Measurements from ENCODE around the gene TCF19. TPM values are rescaled to one million over a fixed set of nuclear protein-coding genes. Genes with fewer than 3 reads are reported as not detected.
A peak's percentile ranks its signal among the peaks of the same experiment; 100 is the strongest.
"Not testable (repeated sequence)": the region's sequence is repeated elsewhere in the genome, so short reads cannot be mapped to it uniquely, and the experiment has no call there.

The TCF19 gene
- total and polyA plus RNA-seq, 5 donors from 2014 or later = 8.3 to 13.3 (median 10.9) TPM

- Mint-ChIP-seq H3K4me3 (peak within 1 kb of the TSS; percentile 86 to 96 (median 94)), H3K27ac (peak within 1 kb of the TSS; percentile 90 to 94 (median 91)), H3K4me1 (peaks cover 8 to 36% (median 14%) of the 10 kb centered on the region in 4 donors), H3K36me3 (peaks cover 4% of the 10 kb centered on the region), H3K9me3 (no peaks in the 10 kb centered on the region), H3K27me3 (no peaks in the 10 kb centered on the region)
- Histone ChIP-seq H3K4me3 (ENCODE audit: low read depth, low read length) (peak within 1 kb of the TSS; percentile 78), H3K4me1 (ENCODE audit: control insufficient read depth, insufficient read depth, low read length, poor library complexity, severe bottlenecking) (peaks cover 24% of the 10 kb centered on the region), H3K9me3 (ENCODE audit: control insufficient read depth in 2 of 2, low read length in 2 of 2) (no peaks in the 10 kb centered on the region), H3K27ac (ENCODE audit: insufficient read depth, low read length, poor library complexity, severe bottlenecking) (peak within 1 kb of the TSS; percentile 82), H3K27me3 (ENCODE audit: control insufficient read depth, insufficient read depth, low read length) (no peaks in the 10 kb centered on the region), H3K36me3 (ENCODE audit: control insufficient read depth, insufficient read depth, low read length) (no peaks in the 10 kb centered on the region)
- DNase-seq = no peak
- no peak for ATAC-seq (ENCODE audit: low read depth in 2 of 2)
These were observed 763 bp upstream of the TCF19 start, which contains the start of gene CCHCR1 for GRCh38 chr6:31157513-31158139. Gene CCHCR1 (minus strand): TSS chr6:31157802. CDS start chr6:31157600, 202 bp downstream.

- Mint-ChIP-seq H3K36me3 (peaks cover 4% of the 10 kb centered on the region), H3K27me3 (no peaks in the 10 kb centered on the region), H3K4me3 (peak overlapping the region; percentile 86 to 96 (median 94)), H3K9me3 (no peaks in the 10 kb centered on the region), H3K27ac (peak overlapping the region; percentile 79 to 91 (median 90)), H3K4me1 (peaks cover 8 to 36% (median 21%) of the 10 kb centered on the region in 4 donors)
- no peak for ATAC-seq (ENCODE audit: low read depth in 2 of 2)
- peak overlapping the region; percentile 82 for H3K27ac ChIP-seq (ENCODE audit: insufficient read depth, low read length, poor library complexity, severe bottlenecking)
- H3K4me1 ChIP-seq (ENCODE audit: control insufficient read depth, insufficient read depth, low read length, poor library complexity, severe bottlenecking) = peaks cover 24% of the 10 kb centered on the region
- H3K4me3 ChIP-seq (ENCODE audit: low read depth, low read length) = peak overlapping the region; percentile 77
- peak; percentile 29 to 58 (median 31) for DNase-seq
- H3K27me3 ChIP-seq (ENCODE audit: control insufficient read depth, insufficient read depth, low read length) = no peaks in the 10 kb centered on the region
- no peaks in the 10 kb centered on the region for H3K9me3 ChIP-seq (ENCODE audit: control insufficient read depth in 2 of 2, low read length in 2 of 2)
- no peaks in the 10 kb centered on the region for H3K36me3 ChIP-seq (ENCODE audit: control insufficient read depth, insufficient read depth, low read length)
These were observed 770 bp downstream of the TCF19 start for GRCh38 chr6:31158863-31159855.

GRCh38 chr6:31161216-31162126 lies 3.1 kb downstream of the TCF19 start:
- H3K36me3 ChIP-seq (ENCODE audit: control insufficient read depth, insufficient read depth, low read length) = no peaks in the 10 kb centered on the region
- no peaks in the 10 kb centered on the region for H3K27me3 ChIP-seq (ENCODE audit: control insufficient read depth, insufficient read depth, low read length)
- Mint-ChIP-seq H3K9me3 (no peaks in the 10 kb centered on the region), H3K4me3 (peak overlapping the region in 2 of 4 donors; percentile 62 to 82), H3K27me3 (no peaks in the 10 kb centered on the region), H3K27ac (peak overlapping the region in 1 of 3 donors; percentile 31), H3K4me1 (peaks cover 8 to 46% (median 22%) of the 10 kb centered on the region in 4 donors), H3K36me3 (no peaks in the 10 kb centered on the region)
- peaks cover 29% of the 10 kb centered on the region for H3K4me1 ChIP-seq (ENCODE audit: control insufficient read depth, insufficient read depth, low read length, poor library complexity, severe bottlenecking)
- ATAC-seq (ENCODE audit: low read depth in 2 of 2) = no peak
- no peak overlapping the region for H3K4me3 ChIP-seq (ENCODE audit: low read depth, low read length)
- no peaks in the 10 kb centered on the region for H3K9me3 ChIP-seq (ENCODE audit: control insufficient read depth in 2 of 2, low read length in 2 of 2)
- no peak overlapping the region for H3K27ac ChIP-seq (ENCODE audit: insufficient read depth, low read length, poor library complexity, severe bottlenecking)
- no peak for DNase-seq

DNA sequence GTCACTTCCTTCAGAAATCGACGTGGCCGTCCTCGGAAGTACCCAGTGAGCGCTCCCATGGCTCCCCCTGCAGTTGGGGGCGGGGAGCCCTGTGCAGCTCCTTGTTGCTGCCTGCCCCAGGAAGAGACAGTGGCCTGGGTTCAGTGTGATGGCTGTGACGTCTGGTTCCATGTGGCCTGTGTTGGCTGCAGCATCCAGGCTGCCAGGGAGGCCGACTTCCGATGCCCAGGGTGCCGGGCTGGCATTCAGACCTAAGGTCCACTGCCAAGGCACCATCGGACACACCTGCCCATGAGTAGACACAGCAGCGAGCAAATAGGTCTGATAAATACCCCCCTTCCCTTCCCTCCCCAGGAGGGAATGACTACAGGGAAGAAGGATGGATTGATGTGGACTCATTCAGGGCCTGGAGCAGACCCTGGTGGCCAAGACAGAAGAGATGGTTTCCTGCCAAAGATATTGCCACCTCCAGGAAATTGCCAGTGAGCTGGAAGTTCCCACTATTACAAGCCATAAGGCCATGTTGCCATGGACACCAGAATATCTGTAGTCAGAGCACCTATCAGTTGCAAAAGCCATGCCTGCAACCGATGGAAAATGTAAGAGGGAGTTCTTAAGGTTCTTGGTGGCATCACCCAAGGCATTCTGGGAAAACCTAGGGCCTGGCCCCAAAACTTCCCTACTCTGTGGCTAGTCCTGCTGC lies 4.2 kb downstream of the TCF19 start:
- H3K27ac Mint-ChIP-seq = peak overlapping the region in 1 of 3 donors; percentile 17
- no peaks in the 10 kb centered on the region for H3K36me3 ChIP-seq (ENCODE audit: control insufficient read depth, insufficient read depth, low read length)
- no peaks in the 10 kb centered on the region for H3K9me3 Mint-ChIP-seq
- no peak for ATAC-seq (ENCODE audit: low read depth in 2 of 2)
- no peak overlapping the region for H3K4me3 ChIP-seq (ENCODE audit: low read depth, low read length)
- H3K4me1 ChIP-seq (ENCODE audit: control insufficient read depth, insufficient read depth, low read length, poor library complexity, severe bottlenecking) = peaks cover 25% of the 10 kb centered on the region
- no peaks in the 10 kb centered on the region for H3K9me3 ChIP-seq (ENCODE audit: control insufficient read depth in 2 of 2, low read length in 2 of 2)
- no peaks in the 10 kb centered on the region for H3K27me3 ChIP-seq (ENCODE audit: control insufficient read depth, insufficient read depth, low read length)
- H3K27me3 Mint-ChIP-seq = no peaks in the 10 kb centered on the region
- H3K27ac ChIP-seq (ENCODE audit: insufficient read depth, low read length, poor library complexity, severe bottlenecking) = no peak overlapping the region
- H3K36me3 Mint-ChIP-seq = no peaks in the 10 kb centered on the region
- DNase-seq = no peak
- H3K4me1 Mint-ChIP-seq = peaks cover 8 to 37% (median 22%) of the 10 kb centered on the region in 4 donors
- H3K4me3 Mint-ChIP-seq = peak overlapping the region in 1 of 4 donors; percentile 22

GRCh38 chr6:31163922-31164321 lies 5.5 kb downstream of the TCF19 start:
- ATAC-seq (ENCODE audit: low read depth in 2 of 2) = no peak
- H3K9me3 ChIP-seq (ENCODE audit: control insufficient read depth in 2 of 2, low read length in 2 of 2) = no peaks in the 10 kb centered on the region
- H3K4me3 ChIP-seq (ENCODE audit: low read depth, low read length) = no peak overlapping the region
- peaks cover 17% of the 10 kb centered on the region for H3K4me1 ChIP-seq (ENCODE audit: control insufficient read depth, insufficient read depth, low read length, poor library complexity, severe bottlenecking)
- H3K36me3 ChIP-seq (ENCODE audit: control insufficient read depth, insufficient read depth, low read length) = no peaks in the 10 kb centered on the region
- peaks cover 8 to 26% (median 16%) of the 10 kb centered on the region in 4 donors for H3K4me1 Mint-ChIP-seq
- no peak for DNase-seq
- H3K4me3 Mint-ChIP-seq = peak overlapping the region in 2 of 4 donors; percentile 12 to 22
- no peak overlapping the region for H3K27ac Mint-ChIP-seq
- no peak overlapping the region for H3K27ac ChIP-seq (ENCODE audit: insufficient read depth, low read length, poor library complexity, severe bottlenecking)
- H3K36me3 Mint-ChIP-seq = no peaks in the 10 kb centered on the region
- H3K27me3 ChIP-seq (ENCODE audit: control insufficient read depth, insufficient read depth, low read length) = no peaks in the 10 kb centered on the region
- no peaks in the 10 kb centered on the region for H3K9me3 Mint-ChIP-seq
- H3K27me3 Mint-ChIP-seq = no peaks in the 10 kb centered on the region

- peaks cover 10% of the 10 kb centered on the region for H3K4me1 ChIP-seq (ENCODE audit: control insufficient read depth, insufficient read depth, low read length, poor library complexity, severe bottlenecking)
- peaks cover 5 to 20% (median 15%) of the 10 kb centered on the region in 4 donors for H3K4me1 Mint-ChIP-seq
- H3K27ac Mint-ChIP-seq = peak overlapping the region in 1 of 3 donors; percentile 59
- H3K4me3 ChIP-seq (ENCODE audit: low read depth, low read length); H3K27me3 Mint-ChIP-seq; H3K9me3 Mint-ChIP-seq; H3K27ac ChIP-seq (ENCODE audit: insufficient read depth, low read length, poor library complexity, severe bottlenecking); H3K36me3 ChIP-seq (ENCODE audit: control insufficient read depth, insufficient read depth, low read length); H3K9me3 ChIP-seq (ENCODE audit: control insufficient read depth in 2 of 2, low read length in 2 of 2); DNase-seq; ATAC-seq (ENCODE audit: low read depth in 2 of 2); H3K27me3 ChIP-seq (ENCODE audit: control insufficient read depth, insufficient read depth, low read length); H3K36me3 Mint-ChIP-seq: not testable (repeated sequence)
- peak overlapping the region in 2 of 4 donors; percentile 19 to 38 for H3K4me3 Mint-ChIP-seq
These were observed 6.2 kb downstream of the TCF19 start for GRCh38 chr6:31164475-31165063.

All from CD4-positive, CD25-positive, alpha-beta regulatory T cell (primary cell).